ENCODE measurements around the gene PRDM4.

DNA sequence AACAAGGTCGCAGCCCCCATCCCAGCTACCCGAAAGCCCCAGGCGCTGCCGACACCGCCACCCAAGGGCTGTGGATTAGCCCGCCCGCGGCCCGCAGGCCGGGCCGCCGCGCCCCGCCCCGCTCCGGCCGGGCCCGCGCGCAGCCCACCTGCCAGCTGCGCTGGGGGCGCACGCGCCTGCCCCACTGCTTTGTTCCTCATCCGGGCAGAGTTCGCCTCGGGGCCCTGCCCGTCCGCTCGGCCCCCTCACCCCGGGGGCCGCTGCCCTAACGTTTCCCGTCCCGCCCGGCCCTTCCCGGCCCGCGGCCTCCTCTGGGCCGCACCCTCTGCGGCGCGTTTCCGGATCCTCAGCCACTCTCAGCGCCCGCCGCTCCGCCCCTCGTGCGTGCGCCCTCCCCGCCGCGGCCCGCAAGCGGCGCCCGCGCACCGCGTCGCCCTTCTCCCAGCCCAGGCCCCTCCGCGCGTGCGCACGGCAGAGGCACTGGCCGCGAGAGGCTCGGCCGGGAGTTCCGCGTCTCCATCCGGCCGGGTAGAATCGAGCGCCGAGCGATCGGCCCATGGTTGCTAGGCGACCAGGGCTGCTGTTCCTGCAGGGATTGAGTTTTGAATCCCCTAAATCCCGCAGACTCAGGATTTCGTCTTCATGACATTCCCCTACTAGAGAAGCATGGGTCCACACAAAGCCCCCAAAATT is at the start of gene PRDM4:
- TF ChIP-seq POLR2AphosphoS5 (IDR thresholded peaks at IDR 0.05; ENCODE audit: low read depth) (peak; percentile 34; the same call in 1 of the 2 replicates), GABPA (IDR thresholded peaks at IDR 0.05; ENCODE audit: low read depth) (no peak)
- TF ChIP-seq, protein P1, sequence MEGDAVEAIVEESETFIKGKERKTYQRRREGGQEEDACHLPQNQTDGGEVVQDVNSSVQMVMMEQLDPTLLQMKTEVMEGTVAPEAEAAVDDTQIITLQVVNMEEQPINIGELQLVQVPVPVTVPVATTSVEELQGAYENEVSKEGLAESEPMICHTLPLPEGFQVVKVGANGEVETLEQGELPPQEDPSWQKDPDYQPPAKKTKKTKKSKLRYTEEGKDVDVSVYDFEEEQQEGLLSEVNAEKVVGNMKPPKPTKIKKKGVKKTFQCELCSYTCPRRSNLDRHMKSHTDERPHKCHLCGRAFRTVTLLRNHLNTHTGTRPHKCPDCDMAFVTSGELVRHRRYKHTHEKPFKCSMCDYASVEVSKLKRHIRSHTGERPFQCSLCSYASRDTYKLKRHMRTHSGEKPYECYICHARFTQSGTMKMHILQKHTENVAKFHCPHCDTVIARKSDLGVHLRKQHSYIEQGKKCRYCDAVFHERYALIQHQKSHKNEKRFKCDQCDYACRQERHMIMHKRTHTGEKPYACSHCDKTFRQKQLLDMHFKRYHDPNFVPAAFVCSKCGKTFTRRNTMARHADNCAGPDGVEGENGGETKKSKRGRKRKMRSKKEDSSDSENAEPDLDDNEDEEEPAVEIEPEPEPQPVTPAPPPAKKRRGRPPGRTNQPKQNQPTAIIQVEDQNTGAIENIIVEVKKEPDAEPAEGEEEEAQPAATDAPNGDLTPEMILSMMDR (IDR thresholded peaks at IDR 0.05; ENCODE audit: insufficient read depth, low read length) = peak; percentile 3
- TF ChIP-seq, protein P2, sequence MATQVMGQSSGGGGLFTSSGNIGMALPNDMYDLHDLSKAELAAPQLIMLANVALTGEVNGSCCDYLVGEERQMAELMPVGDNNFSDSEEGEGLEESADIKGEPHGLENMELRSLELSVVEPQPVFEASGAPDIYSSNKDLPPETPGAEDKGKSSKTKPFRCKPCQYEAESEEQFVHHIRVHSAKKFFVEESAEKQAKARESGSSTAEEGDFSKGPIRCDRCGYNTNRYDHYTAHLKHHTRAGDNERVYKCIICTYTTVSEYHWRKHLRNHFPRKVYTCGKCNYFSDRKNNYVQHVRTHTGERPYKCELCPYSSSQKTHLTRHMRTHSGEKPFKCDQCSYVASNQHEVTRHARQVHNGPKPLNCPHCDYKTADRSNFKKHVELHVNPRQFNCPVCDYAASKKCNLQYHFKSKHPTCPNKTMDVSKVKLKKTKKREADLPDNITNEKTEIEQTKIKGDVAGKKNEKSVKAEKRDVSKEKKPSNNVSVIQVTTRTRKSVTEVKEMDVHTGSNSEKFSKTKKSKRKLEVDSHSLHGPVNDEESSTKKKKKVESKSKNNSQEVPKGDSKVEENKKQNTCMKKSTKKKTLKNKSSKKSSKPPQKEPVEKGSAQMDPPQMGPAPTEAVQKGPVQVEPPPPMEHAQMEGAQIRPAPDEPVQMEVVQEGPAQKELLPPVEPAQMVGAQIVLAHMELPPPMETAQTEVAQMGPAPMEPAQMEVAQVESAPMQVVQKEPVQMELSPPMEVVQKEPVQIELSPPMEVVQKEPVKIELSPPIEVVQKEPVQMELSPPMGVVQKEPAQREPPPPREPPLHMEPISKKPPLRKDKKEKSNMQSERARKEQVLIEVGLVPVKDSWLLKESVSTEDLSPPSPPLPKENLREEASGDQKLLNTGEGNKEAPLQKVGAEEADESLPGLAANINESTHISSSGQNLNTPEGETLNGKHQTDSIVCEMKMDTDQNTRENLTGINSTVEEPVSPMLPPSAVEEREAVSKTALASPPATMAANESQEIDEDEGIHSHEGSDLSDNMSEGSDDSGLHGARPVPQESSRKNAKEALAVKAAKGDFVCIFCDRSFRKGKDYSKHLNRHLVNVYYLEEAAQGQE (IDR thresholded peaks at IDR 0.05; ENCODE audit: insufficient replicate concordance, low read depth) = no peak

Data from HL-60 (cell line).